Vagina (tissue), 2 donors: ENCODE measurements around the gene DCAF8. TPM values are rescaled to one million over a fixed set of nuclear protein-coding genes. Genes with fewer than 3 reads are reported as not detected.
A peak's percentile ranks its signal among the peaks of the same experiment; 100 is the strongest.

Source experiments
- DNase-seq, 2 donors: peaks; one replicate each; pipeline ENCODE4 v3.0.0-alpha.2; 2017; ENCODE audit errors: extremely low spot score in 2 of 2
- H3K27ac ChIP-seq: fragments of 200-600 bp; sonication (generic); one replicate; pipeline ENCODE4 v1.5.1; 2019
- H3K27me3 ChIP-seq: fragments of 200-600 bp; sonication (generic); one replicate; pipeline ENCODE4 v1.5.1; 2019
- H3K36me3 ChIP-seq, 2 donors: fragments of 200-600 bp; sonication (generic); one replicate each; pipeline ENCODE4 v1.5.1; 2017 to 2019
- H3K4me1 ChIP-seq: fragments of 200-600 bp; sonication (generic); one replicate; pipeline ENCODE4 v1.5.1; 2019
- H3K4me3 ChIP-seq, 2 donors: fragments of 200-600 bp; sonication (generic); 1 replicate in 1 of 2; 2 replicates in 1 of 2; pipeline ENCODE4 v1.5.1; 2016 to 2019
- H3K9me3 ChIP-seq: fragments of 200-600 bp; sonication (generic); one replicate; pipeline ENCODE4 v1.5.1; 2019
- POLR2A ChIP-seq, 2 donors: fragments of 450-650 bp; IDR thresholded peaks; one replicate each; pipeline ENCODE4 v1.6.1; 2017; ENCODE audit warnings: antibody characterized with exemption in 2 of 2, mild to moderate bottlenecking in 2 of 2, moderate library complexity in 2 of 2
- POLR2AphosphoS5 ChIP-seq, 2 donors: sonication (generic); formaldehyde crosslinking; IDR thresholded peaks; one replicate each; pipeline ENCODE4 v1.9.0; 2017; ENCODE audit warnings: antibody characterized with exemption in 2 of 2, mild to moderate bottlenecking in 2 of 2, low read depth in 1 of 2; ENCODE audit not compliant: insufficient read depth in 1 of 2
- intact Hi-C: fragments of 100-400 bp; cut with DNase I; formaldehyde crosslinking; loops from one replicate; pipeline ENCODE4 v1.15.1; 2023
- total RNA-seq: library from RNA; depleted of rRNA; stranded (reverse); fragments of >200 nt; gene quantifications from one replicate; pipeline ENCODE4 v1.2.3, GENCODE V29; 2016
- TF ChIP-seq, protein P1 (sequence below), 3 experiments: fragments of 450-650 bp in 2 of 3; fragments of 200-600 bp in 1 of 3; sonication (generic) in 1 of 3; IDR thresholded peaks; one replicate each; pipeline ENCODE4 v1.5.1; 2017 to 2019; ENCODE audit warnings: antibody characterized with exemption in 3 of 3, mild to moderate bottlenecking in 2 of 3, moderate library complexity in 2 of 3

DCAF8 gene
- total RNA-seq, 1 donor from 2014 or later, result 145 TPM

DNA sequence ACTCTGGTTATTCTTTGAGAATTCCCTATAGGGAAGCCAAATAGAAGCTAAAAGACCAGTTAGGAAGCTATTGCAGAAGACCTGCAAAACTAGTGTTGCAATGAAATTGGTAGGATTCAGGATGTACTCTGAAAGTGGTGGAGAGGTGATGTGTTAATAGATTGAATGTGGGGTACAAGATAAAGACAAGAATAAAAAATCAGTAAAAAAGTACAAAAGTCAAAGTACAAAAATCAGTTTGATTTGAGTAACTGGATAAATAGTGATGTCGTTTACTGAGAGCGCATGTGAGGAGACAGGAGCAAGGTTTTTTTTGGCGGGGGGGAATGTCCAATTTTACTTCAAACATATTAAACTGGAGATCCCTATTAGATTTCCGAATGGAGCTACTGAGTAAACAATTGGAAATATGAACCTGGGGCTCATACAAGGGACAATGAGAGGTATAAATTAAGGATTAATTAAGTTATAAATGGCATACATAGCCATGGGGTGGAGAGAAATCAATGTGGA, 2.5 kb upstream of the DCAF8 start:
- Histone ChIP-seq H3K4me1 (peaks cover 20% of the 10 kb centered on the region), H3K27ac (no peak overlapping the region), H3K4me3 (no peak overlapping the region), H3K36me3 (no peaks in the 10 kb centered on the region), H3K27me3 (no peaks in the 10 kb centered on the region), H3K9me3 (no peaks in the 10 kb centered on the region)
- intact Hi-C loops, result no loop called here
- TF ChIP-seq, protein P1, sequence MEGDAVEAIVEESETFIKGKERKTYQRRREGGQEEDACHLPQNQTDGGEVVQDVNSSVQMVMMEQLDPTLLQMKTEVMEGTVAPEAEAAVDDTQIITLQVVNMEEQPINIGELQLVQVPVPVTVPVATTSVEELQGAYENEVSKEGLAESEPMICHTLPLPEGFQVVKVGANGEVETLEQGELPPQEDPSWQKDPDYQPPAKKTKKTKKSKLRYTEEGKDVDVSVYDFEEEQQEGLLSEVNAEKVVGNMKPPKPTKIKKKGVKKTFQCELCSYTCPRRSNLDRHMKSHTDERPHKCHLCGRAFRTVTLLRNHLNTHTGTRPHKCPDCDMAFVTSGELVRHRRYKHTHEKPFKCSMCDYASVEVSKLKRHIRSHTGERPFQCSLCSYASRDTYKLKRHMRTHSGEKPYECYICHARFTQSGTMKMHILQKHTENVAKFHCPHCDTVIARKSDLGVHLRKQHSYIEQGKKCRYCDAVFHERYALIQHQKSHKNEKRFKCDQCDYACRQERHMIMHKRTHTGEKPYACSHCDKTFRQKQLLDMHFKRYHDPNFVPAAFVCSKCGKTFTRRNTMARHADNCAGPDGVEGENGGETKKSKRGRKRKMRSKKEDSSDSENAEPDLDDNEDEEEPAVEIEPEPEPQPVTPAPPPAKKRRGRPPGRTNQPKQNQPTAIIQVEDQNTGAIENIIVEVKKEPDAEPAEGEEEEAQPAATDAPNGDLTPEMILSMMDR (IDR thresholded peaks at IDR 0.05), result no peak
- no peak for TF ChIP-seq POLR2AphosphoS5 (IDR thresholded peaks at IDR 0.05; ENCODE audit: insufficient read depth in 1 of 2, low read depth in 1 of 2)
- TF ChIP-seq POLR2A (IDR thresholded peaks at IDR 0.05), result no peak
- DNase-seq, result no peak

DNA sequence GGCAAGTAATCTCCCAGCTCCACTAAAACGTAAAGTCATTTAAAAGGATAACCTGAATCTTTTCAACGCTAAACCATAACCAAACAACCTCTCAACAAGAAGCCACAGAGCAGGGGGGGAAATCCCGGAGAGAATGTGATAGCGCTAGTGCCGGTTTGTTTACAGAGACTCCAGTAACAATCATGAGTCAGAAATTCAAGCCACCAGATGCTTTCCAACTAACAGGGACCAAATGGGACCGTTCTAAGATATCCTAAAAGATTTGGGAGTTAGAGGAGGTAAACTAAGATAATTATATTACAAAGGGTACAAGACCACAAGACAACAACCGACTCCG, 825 bp downstream of the DCAF8 start:
- H3K36me3 ChIP-seq, result no peaks in the 10 kb centered on the region
- H3K9me3 ChIP-seq, result no peaks in the 10 kb centered on the region
- intact Hi-C loops, result no loop called here
- H3K4me1 ChIP-seq, result peaks cover 42% of the 10 kb centered on the region
- H3K27ac ChIP-seq, result peak overlapping the region; percentile 94
- TF ChIP-seq POLR2AphosphoS5 (IDR thresholded peaks at IDR 0.05; ENCODE audit: insufficient read depth in 1 of 2, low read depth in 1 of 2), result peak in 1 of 2 donors; percentile 15
- TF ChIP-seq POLR2A (IDR thresholded peaks at IDR 0.05), result no peak
- H3K27me3 ChIP-seq, result no peaks in the 10 kb centered on the region
- DNase-seq, result no peak
- H3K4me3 ChIP-seq, result peak overlapping the region; percentile 61 to 67

DNA sequence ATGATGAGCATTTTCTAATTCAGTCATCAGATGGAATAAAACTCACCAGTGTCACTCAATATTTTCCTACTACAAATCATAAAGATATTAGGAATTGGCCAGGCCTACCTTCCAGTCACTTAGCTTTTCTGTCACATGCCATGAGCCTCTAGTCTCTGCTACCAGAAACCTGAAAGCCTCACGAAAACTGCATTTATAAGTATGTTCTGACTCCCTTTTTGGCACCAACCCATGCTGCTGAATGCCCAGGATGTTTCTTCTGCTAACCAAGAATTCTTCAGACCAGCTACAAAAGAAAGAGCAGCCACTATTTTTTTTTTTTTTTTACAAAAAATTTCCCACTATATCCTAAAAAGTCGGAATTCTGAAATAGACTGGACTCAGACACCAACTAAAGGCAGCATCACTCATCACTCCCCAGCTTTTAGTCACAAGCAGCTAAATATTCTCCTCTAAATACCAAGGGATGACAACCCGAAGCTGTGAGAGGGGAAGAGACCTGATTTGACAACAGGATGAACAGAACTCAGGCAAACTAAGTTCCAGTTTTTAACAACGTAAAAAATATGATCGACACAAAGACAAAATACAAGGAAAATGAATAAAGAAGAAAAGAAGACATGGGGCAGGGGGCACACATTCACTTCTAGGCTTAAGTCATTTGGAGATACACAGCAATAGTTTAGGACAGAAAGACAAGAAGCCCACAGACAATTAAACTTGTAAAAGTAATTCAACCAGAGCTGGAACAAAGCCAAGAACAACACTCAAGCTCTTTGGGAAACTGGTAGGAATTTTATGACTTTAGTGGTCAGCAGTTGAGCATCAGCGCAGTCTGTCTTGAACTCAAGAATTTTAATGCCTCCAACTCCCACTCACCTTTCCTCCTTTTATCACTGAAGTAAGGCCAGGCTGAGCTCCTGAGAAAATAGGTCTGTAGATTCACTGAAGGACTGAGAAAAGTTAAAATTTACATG, 1.7 kb downstream of the DCAF8 start:
- intact Hi-C loops, result no loop called here
- peaks cover 48% of the 10 kb centered on the region for H3K4me1 ChIP-seq

DNA sequence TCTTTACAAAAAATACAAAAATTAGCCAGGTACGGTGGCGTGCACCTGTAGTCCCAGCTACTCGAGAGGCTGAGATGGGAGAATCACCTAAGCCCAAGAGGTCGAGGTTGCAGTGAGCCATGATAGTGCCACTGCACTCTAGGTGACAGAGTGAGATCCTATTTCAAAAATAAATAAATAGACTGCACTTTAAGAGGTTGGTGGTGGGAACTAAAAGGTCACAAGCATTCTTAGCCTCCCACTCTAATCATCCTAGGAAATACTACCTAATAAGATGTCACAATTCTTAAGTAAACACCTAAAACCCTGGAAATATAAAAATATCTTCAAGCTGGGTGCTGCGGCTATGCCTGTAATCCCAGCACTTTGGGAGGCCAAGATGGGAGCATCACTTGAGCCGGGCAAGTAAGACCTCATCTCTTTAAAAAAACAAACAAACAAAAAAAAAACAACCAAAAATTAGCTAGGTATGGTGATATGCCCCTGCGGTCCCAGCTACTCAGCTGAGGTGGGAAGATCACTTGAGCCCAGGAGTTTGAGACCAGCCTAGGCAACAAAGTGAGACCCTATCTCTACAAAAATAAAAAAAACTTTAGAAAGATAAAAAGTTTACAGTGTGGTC, 4.1 kb downstream of the DCAF8 start:
- no peaks in the 10 kb centered on the region for H3K27me3 ChIP-seq
- H3K36me3 ChIP-seq, result no peaks in the 10 kb centered on the region
- no peak overlapping the region for H3K4me3 ChIP-seq
- H3K9me3 ChIP-seq, result no peaks in the 10 kb centered on the region
- peaks cover 48% of the 10 kb centered on the region for H3K4me1 ChIP-seq
- TF ChIP-seq, protein P1 (IDR thresholded peaks at IDR 0.05), result no peak
- no peak for TF ChIP-seq POLR2AphosphoS5 (IDR thresholded peaks at IDR 0.05; ENCODE audit: insufficient read depth in 1 of 2, low read depth in 1 of 2)
- TF ChIP-seq POLR2A (IDR thresholded peaks at IDR 0.05), result no peak
- no peak for DNase-seq
- no peak overlapping the region for H3K27ac ChIP-seq
- intact Hi-C loops, result loop anchor here (10.0 kb wide), 1 partner anchor 53 kb away; the partner anchor contains the start of gene PEA15

More for the DNA sequence above, 1.7 kb downstream of the DCAF8 start:
- Histone ChIP-seq H3K27ac (peak overlapping the region; percentile 94), H3K36me3 (no peaks in the 10 kb centered on the region), H3K27me3 (no peaks in the 10 kb centered on the region), H3K9me3 (no peaks in the 10 kb centered on the region), H3K4me3 (peak overlapping the region; percentile 61 to 67)
- no peak for DNase-seq
- TF ChIP-seq POLR2A (IDR thresholded peaks at IDR 0.05), result no peak
- TF ChIP-seq, protein P1 (IDR thresholded peaks at IDR 0.05), result no peak
- no peak for TF ChIP-seq POLR2AphosphoS5 (IDR thresholded peaks at IDR 0.05; ENCODE audit: insufficient read depth in 1 of 2, low read depth in 1 of 2)

DNA sequence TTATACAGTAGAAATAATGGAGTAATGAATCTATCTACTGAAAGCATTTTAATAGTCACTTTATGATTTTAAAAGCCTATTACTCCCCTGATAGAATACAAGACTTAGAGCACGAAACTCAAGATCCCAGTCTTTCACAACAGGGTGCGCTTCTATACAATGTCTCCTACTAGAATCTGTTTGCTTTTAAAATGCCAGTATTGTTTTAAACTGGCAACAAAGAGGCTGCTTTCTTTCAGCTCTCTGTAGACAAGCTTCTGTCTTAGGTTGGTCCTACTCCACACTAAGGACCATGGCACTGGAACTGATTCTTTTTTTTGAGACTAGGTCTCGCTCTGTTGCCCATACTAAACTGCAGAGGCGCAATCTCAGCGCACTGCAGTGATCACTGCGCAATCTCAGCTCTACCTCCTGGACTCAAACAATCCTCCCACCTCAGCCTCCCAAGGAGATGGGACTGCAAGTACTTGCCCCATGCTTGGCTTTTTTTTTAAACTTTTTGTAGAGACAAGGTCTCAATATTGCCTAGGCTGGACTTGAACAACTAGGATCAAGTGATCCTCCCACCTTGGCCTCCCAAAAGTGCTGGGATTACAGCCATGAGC, 4.8 kb downstream of the DCAF8 start:
- TF ChIP-seq, protein P1 (IDR thresholded peaks at IDR 0.05), result no peak
- TF ChIP-seq POLR2AphosphoS5 (IDR thresholded peaks at IDR 0.05; ENCODE audit: insufficient read depth in 1 of 2, low read depth in 1 of 2) (no peak), POLR2A (IDR thresholded peaks at IDR 0.05) (no peak)
- H3K27ac ChIP-seq, result no peak overlapping the region
- H3K27me3 ChIP-seq, result no peaks in the 10 kb centered on the region
- H3K36me3 ChIP-seq, result no peaks in the 10 kb centered on the region
- no peak overlapping the region for H3K4me3 ChIP-seq
- H3K9me3 ChIP-seq, result no peaks in the 10 kb centered on the region
- intact Hi-C loops, result loop anchor here (10.0 kb wide), 1 partner anchor 53 kb away; the partner anchor contains the start of gene PEA15
- no peak for DNase-seq
- peaks cover 44% of the 10 kb centered on the region for H3K4me1 ChIP-seq
